ENCODE measurements around the gene ALB. TPM values are rescaled to one million over a fixed set of nuclear protein-coding genes. Genes with fewer than 3 reads are reported as not detected.

ALB gene
- total RNA-seq, 2 experiments from 2014 or later: not detected

DNA sequence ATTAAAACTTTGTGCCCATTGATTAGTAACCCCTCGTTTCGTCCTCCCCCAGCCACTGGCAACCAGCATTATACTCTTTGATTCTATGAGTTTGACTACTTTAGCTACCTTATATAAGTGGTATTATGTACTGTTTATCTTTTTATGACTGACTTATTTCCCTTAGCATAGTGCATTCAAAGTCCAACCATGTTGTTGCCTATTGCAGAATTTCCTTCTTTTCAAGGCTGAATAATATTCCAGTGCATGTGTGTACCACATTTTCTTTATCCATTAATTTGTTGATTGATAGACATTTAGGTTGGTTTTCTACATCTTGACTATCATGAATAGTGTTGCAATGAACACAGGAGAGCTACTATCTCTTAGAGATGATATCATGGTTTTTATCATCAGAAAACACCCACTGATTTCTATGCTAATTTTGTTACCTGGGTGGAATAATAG is 3.2 kb downstream of the ALB start:
- intact Hi-C loops (cut with micrococcal nuclease): no loop called here
- H3K4me3 Mint-ChIP-seq: no peak overlapping the region
- ATAC-seq (no peak), DNase-seq (no peak)
- no peaks in the 10 kb centered on the region for H3K36me3 Mint-ChIP-seq (ENCODE audit: low read depth)
- TF ChIP-seq CTCF (IDR thresholded peaks at IDR 0.05): no peak
- CTCF ChIA-PET: interaction anchor here (1.1 kb wide), 1 partner anchor 66 kb away, joined by 3 read pairs; no protein-coding TSS in a partner anchor
- H3K4me1 Mint-ChIP-seq (ENCODE audit: low read depth): no peaks in the 10 kb centered on the region
- no peaks in the 10 kb centered on the region for H3K9me3 Mint-ChIP-seq
- no peak overlapping the region for H3K27ac Mint-ChIP-seq
- H3K27me3 Mint-ChIP-seq: no peaks in the 10 kb centered on the region
- POLR2A ChIA-PET: no interaction called here

- Mint-ChIP-seq H3K36me3 (ENCODE audit: low read depth) (no peaks in the 10 kb centered on the region), H3K9me3 (no peaks in the 10 kb centered on the region), H3K27me3 (no peaks in the 10 kb centered on the region), H3K4me1 (ENCODE audit: low read depth) (no peaks in the 10 kb centered on the region), H3K4me3 (no peak overlapping the region), H3K27ac (no peak overlapping the region)
- no peak for ATAC-seq
- ChIA-PET CTCF (interaction anchor here (1.1 kb wide), 1 partner anchor 67 kb away, joined by 3 read pairs; no protein-coding TSS in a partner anchor), POLR2A (no interaction called here)
- TF ChIP-seq CTCF (IDR thresholded peaks at IDR 0.05): no peak
- no peak for DNase-seq
- intact Hi-C loops (cut with micrococcal nuclease): no loop called here
These were observed 4.2 kb downstream of the ALB start for GRCh38 chr4:73408181-73408867.

GRCh38 chr4:73409012-73409862 is 5.2 kb downstream of the ALB start:
- DNase-seq (no peak), ATAC-seq (no peak)
- no peaks in the 10 kb centered on the region for H3K27me3 Mint-ChIP-seq
- POLR2A ChIA-PET: no interaction called here
- intact Hi-C loops (cut with micrococcal nuclease): no loop called here
- no peak overlapping the region for H3K27ac Mint-ChIP-seq
- no peaks in the 10 kb centered on the region for H3K9me3 Mint-ChIP-seq
- H3K4me1 Mint-ChIP-seq (ENCODE audit: low read depth): no peaks in the 10 kb centered on the region
- H3K4me3 Mint-ChIP-seq: no peak overlapping the region
- TF ChIP-seq CTCF (IDR thresholded peaks at IDR 0.05): no peak
- no peaks in the 10 kb centered on the region for H3K36me3 Mint-ChIP-seq (ENCODE audit: low read depth)
- CTCF ChIA-PET: no interaction called here

DNA sequence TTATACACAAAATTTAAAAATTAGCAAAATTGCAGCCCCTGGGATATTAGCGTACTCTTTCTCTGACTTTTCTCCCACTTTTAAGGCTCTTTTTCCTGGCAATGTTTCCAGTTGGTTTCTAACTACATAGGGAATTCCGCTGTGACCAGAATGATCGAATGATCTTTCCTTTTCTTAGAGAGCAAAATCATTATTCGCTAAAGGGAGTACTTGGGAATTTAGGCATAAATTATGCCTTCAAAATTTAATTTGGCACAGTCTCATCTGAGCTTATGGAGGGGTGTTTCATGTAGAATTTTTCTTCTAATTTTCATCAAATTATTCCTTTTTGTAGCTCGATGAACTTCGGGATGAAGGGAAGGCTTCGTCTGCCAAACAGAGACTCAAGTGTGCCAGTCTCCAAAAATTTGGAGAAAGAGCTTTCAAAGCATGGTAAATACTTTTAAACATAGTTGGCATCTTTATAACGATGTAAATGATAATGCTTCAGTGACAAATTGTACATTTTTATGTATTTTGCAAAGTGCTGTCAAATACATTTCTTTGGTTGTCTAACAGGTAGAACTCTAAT is 6.0 kb downstream of the ALB start:
- ChIA-PET POLR2A (no interaction called here), CTCF (no interaction called here)
- H3K36me3 Mint-ChIP-seq (ENCODE audit: low read depth): no peaks in the 10 kb centered on the region
- intact Hi-C loops (cut with micrococcal nuclease): no loop called here
- TF ChIP-seq CTCF (IDR thresholded peaks at IDR 0.05): no peak
- H3K4me1 Mint-ChIP-seq (ENCODE audit: low read depth): no peaks in the 10 kb centered on the region
- DNase-seq: no peak
- H3K27me3 Mint-ChIP-seq: no peaks in the 10 kb centered on the region
- H3K4me3 Mint-ChIP-seq: no peak overlapping the region
- no peak overlapping the region for H3K27ac Mint-ChIP-seq
- ATAC-seq: no peak
- no peaks in the 10 kb centered on the region for H3K9me3 Mint-ChIP-seq

Measured in activated CD8-positive, alpha-beta T cell treated with anti-CD3 and anti-CD28 coated beads for 36 hours (primary cell).